SK-N-SH (cell line): ENCODE data around the gene ASAP2. TPM values are rescaled to one million over a fixed set of nuclear protein-coding genes. Genes with fewer than 3 reads are reported as not detected.

ENCODE experiments used
- CTCF ChIA-PET: fragments of 300-600, 350-600 bp; formaldehyde crosslinking; extraction: SDS; loops from one replicate; lab custom pipeline; 2021; lab: Yijun Ruan, JAX
- POLR2A ChIA-PET: fragments of 350-600 bp; sonication (Branson Sonifier 250); formaldehyde crosslinking; extraction: SDS; loops from one replicate; lab custom pipeline; 2020; ENCODE audit warnings: antibody characterized with exemption, inconsistent platforms; lab: Yijun Ruan, JAX
- DNase-seq: peaks from one replicate; pipeline ENCODE4 v3.0.0; 2012
- H2AFZ ChIP-seq: fragments of 200-600 bp; sonication (generic); 2 replicates; pipeline ENCODE4 v1.8.1; 2016; ENCODE audit warnings: antibody characterized with exemption, mild to moderate bottlenecking, low read depth
- H3F3A ChIP-seq: fragments of 200-600 bp; sonication (generic); replicated peaks from 2 replicates; pipeline ENCODE3; 2016; ENCODE audit warnings: antibody characterized with exemption, mild to moderate bottlenecking; ENCODE audit not compliant: insufficient read depth
- H3K27ac ChIP-seq, 2 experiments: fragments of 200-500 bp in 1 of 2; fragments of 200-600 bp in 1 of 2; sonication (Bioruptor generic) in 1 of 2; sonication (generic), shearing (Covaris generic) in 1 of 2; 2 replicates each; pipeline versions ENCODE4 v1.5.1 to v1.6.1; 2014 to 2016; ENCODE audit warnings: low read depth in 2 of 2, inconsistent platforms in 1 of 2, low read length in 1 of 2, mild to moderate bottlenecking in 1 of 2, mixed read lengths in 1 of 2
- H3K27me3 ChIP-seq: fragments of 200-600 bp; sonication (generic), shearing (Covaris generic); 2 replicates; pipeline ENCODE4 v1.6.1; 2016; ENCODE audit warnings: mixed run types; ENCODE audit not compliant: insufficient read depth
- H3K36me3 ChIP-seq, 2 experiments: fragments of 200-500 bp in 1 of 2; fragments of 200-600 bp in 1 of 2; sonication (Bioruptor generic) in 1 of 2; sonication (generic) in 1 of 2; replicated peaks in 1 of 2; 2 replicates each; pipeline versions ENCODE3 to v1.5.1; 2014 to 2016; ENCODE audit warnings: low read length in 1 of 2, mild to moderate bottlenecking in 1 of 2; ENCODE audit not compliant: insufficient read depth in 2 of 2, control insufficient read depth in 1 of 2
- H3K4me1 ChIP-seq, 2 experiments: fragments of 200-500 bp in 1 of 2; fragments of 200-600 bp in 1 of 2; sonication (Bioruptor generic) in 1 of 2; sonication (generic), shearing (Covaris generic) in 1 of 2; 2 replicates each; pipeline versions ENCODE4 v1.5.1 to v1.6.1; 2014 to 2016; ENCODE audit warnings: low read depth in 1 of 2, low read length in 1 of 2, mixed run types in 1 of 2; ENCODE audit not compliant: insufficient read depth in 2 of 2, control insufficient read depth in 1 of 2
- H3K4me2 ChIP-seq: fragments of 200-600 bp; sonication (generic), shearing (Covaris generic); 2 replicates; pipeline ENCODE4 v1.6.1; 2017; ENCODE audit warnings: mixed run types
- H3K4me3 ChIP-seq, 2 experiments: fragments of 200-500 bp in 1 of 2; fragments of 200-600 bp in 1 of 2; sonication (Bioruptor generic) in 1 of 2; sonication (generic), shearing (Covaris generic) in 1 of 2; 2 replicates each; pipeline versions ENCODE4 v1.5.1 to v1.8.1; 2014 to 2016; ENCODE audit warnings: low read depth in 2 of 2, inconsistent platforms in 1 of 2, low read length in 1 of 2, mild to moderate bottlenecking in 1 of 2, mixed read lengths in 1 of 2, moderate library complexity in 1 of 2
- H3K79me2 ChIP-seq: fragments of 200-600 bp; sonication (generic); 2 replicates; pipeline ENCODE4 v1.8.1; 2017; ENCODE audit warnings: mild to moderate bottlenecking; ENCODE audit not compliant: insufficient read depth
- H3K9ac ChIP-seq: fragments of 200-600 bp; sonication (generic); 2 replicates; pipeline ENCODE4 v1.6.1; 2017; ENCODE audit warnings: mixed run types
- H3K9me2 ChIP-seq: fragments of 200-600 bp; sonication (generic); 2 replicates; pipeline ENCODE4 v1.6.1; 2017; ENCODE audit warnings: mixed run types
- H3K9me3 ChIP-seq: fragments of 200-600 bp; sonication (generic); 2 replicates; pipeline ENCODE4 v1.6.1; 2017; ENCODE audit warnings: mixed run types, mild to moderate bottlenecking, moderate library complexity
- H4K20me1 ChIP-seq: fragments of 200-600 bp; sonication (generic); 2 replicates; pipeline ENCODE4 v1.6.1; 2017; ENCODE audit warnings: mild to moderate bottlenecking, mixed run types; ENCODE audit not compliant: insufficient read depth
- FOXM1 ChIP-seq: IDR thresholded peaks from 2 replicates; pipeline ENCODE4 v1.4.0; 2012; ENCODE audit warnings: low read depth, mild to moderate bottlenecking
- GATA2 ChIP-seq: sonication (generic); formaldehyde crosslinking; IDR thresholded peaks from 2 replicates; pipeline ENCODE4 v1.5.0; 2020; ENCODE audit warnings: mild to moderate bottlenecking, missing genetic modification reagents
- JUND ChIP-seq: IDR thresholded peaks from 2 replicates; pipeline ENCODE4 v1.4.0; 2012
- MXI1 ChIP-seq: IDR thresholded peaks from 2 replicates; pipeline ENCODE4 v1.6.1; 2012; ENCODE audit warnings: mild to moderate bottlenecking, low read depth, low read length, improper control_type of control experiment
- NRF1 ChIP-seq: IDR thresholded peaks from 2 replicates; pipeline ENCODE4 v1.6.1; 2012; ENCODE audit warnings: low read depth, mild to moderate bottlenecking, low read length
- RCOR1 ChIP-seq: fragments of 150-350 bp; IDR thresholded peaks from 2 replicates; pipeline ENCODE4 v1.6.1; 2017; ENCODE audit warnings: antibody characterized with exemption, low read length
- RXRA ChIP-seq: IDR thresholded peaks from 2 replicates; pipeline ENCODE4 v1.4.0; 2012; ENCODE audit warnings: low read depth, mild to moderate bottlenecking, borderline replicate concordance
- TEAD4 ChIP-seq: IDR thresholded peaks from 2 replicates; pipeline ENCODE4 v1.4.0; 2012; ENCODE audit warnings: mild to moderate bottlenecking, borderline replicate concordance; ENCODE audit not compliant: insufficient read depth
- WGBS: methylation state at CpG from one replicate; pipeline ENCODE4 v1.1.6; 2017; ENCODE audit warnings: low lambda C conversion rate; 5-methylcytosine and 5-hydroxymethylcytosine counted together
- polyA plus RNA-seq, 3 experiments: library from polyadenylated mRNA; depleted of rRNA; stranded (reverse); fragments of >200 nt; gene quantifications; 2 replicates each; pipeline ENCODE4 v1.2.3, GENCODE V29; 2012
- TF ChIP-seq, protein P1 (sequence below): fragments of 200-600 bp; sonication (generic); IDR thresholded peaks from 2 replicates; pipeline ENCODE4 v1.6.1; 2017; ENCODE audit warnings: antibody characterized with exemption, mild to moderate bottlenecking, moderate library complexity
- TF ChIP-seq, protein P2 (sequence below): fragments of 150-350 bp; IDR thresholded peaks from 2 replicates; pipeline ENCODE4 v1.6.1; 2017; ENCODE audit warnings: antibody characterized with exemption, low read length, low read depth, borderline replicate concordance
- TF ChIP-seq, protein P3 (sequence below): IDR thresholded peaks from 2 replicates; pipeline ENCODE4 v1.4.0; 2012; ENCODE audit warnings: low read depth, borderline replicate concordance
- TF ChIP-seq, protein P4 (sequence below): IDR thresholded peaks from 2 replicates; pipeline ENCODE4 v1.4.0; 2012; ENCODE audit warnings: low read depth
- TF ChIP-seq, protein P5 (sequence below): IDR thresholded peaks from 2 replicates; pipeline ENCODE4; 2012

The ASAP2 gene
- polyA plus RNA-seq, 1 of the 3 experiments (the other 2 are of a cell fraction), result 37.9 TPM

DNA sequence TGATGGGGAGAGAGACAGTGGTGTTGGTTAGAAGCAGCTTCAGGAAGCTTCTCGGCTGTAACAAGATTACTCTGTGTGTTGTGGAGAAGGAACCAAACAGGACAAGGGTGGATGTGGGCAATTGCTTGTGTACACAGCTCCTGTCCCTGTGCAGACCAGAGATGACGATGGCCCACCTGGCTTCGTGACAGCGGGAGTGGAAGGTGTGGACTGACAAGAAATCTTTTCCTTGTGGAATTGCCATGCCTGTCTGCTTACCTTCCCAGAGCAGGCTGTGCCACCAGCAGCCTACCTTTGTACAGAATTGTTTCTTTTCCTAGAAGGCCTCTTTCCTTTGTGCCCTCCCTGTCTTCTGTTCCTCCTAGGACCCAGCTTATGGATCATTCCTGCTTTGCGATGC, 122.9 kb downstream of the ASAP2 start:
- TF ChIP-seq, protein P1, sequence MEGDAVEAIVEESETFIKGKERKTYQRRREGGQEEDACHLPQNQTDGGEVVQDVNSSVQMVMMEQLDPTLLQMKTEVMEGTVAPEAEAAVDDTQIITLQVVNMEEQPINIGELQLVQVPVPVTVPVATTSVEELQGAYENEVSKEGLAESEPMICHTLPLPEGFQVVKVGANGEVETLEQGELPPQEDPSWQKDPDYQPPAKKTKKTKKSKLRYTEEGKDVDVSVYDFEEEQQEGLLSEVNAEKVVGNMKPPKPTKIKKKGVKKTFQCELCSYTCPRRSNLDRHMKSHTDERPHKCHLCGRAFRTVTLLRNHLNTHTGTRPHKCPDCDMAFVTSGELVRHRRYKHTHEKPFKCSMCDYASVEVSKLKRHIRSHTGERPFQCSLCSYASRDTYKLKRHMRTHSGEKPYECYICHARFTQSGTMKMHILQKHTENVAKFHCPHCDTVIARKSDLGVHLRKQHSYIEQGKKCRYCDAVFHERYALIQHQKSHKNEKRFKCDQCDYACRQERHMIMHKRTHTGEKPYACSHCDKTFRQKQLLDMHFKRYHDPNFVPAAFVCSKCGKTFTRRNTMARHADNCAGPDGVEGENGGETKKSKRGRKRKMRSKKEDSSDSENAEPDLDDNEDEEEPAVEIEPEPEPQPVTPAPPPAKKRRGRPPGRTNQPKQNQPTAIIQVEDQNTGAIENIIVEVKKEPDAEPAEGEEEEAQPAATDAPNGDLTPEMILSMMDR, result no peak
- no peak for TF ChIP-seq NRF1
- TF ChIP-seq RXRA, result no peak
- TF ChIP-seq FOXM1, result no peak
- TF ChIP-seq, protein P2, sequence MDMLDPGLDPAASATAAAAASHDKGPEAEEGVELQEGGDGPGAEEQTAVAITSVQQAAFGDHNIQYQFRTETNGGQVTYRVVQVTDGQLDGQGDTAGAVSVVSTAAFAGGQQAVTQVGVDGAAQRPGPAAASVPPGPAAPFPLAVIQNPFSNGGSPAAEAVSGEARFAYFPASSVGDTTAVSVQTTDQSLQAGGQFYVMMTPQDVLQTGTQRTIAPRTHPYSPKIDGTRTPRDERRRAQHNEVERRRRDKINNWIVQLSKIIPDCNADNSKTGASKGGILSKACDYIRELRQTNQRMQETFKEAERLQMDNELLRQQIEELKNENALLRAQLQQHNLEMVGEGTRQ, result no peak
- TF ChIP-seq, protein P3, sequence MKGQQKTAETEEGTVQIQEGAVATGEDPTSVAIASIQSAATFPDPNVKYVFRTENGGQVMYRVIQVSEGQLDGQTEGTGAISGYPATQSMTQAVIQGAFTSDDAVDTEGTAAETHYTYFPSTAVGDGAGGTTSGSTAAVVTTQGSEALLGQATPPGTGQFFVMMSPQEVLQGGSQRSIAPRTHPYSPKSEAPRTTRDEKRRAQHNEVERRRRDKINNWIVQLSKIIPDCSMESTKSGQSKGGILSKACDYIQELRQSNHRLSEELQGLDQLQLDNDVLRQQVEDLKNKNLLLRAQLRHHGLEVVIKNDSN, result no peak
- TF ChIP-seq, protein P4, sequence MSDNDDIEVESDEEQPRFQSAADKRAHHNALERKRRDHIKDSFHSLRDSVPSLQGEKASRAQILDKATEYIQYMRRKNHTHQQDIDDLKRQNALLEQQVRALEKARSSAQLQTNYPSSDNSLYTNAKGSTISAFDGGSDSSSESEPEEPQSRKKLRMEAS, result no peak
- no peak for TF ChIP-seq RCOR1
- no peak for TF ChIP-seq GATA2 (CRISPR knock-in tag)
- no peak for TF ChIP-seq JUND
- TF ChIP-seq, protein P5, sequence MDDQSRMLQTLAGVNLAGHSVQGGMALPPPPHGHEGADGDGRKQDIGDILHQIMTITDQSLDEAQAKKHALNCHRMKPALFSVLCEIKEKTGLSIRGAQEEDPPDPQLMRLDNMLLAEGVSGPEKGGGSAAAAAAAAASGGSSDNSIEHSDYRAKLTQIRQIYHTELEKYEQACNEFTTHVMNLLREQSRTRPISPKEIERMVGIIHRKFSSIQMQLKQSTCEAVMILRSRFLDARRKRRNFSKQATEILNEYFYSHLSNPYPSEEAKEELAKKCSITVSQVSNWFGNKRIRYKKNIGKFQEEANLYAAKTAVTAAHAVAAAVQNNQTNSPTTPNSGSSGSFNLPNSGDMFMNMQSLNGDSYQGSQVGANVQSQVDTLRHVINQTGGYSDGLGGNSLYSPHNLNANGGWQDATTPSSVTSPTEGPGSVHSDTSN, result no peak
- no peak for TF ChIP-seq TEAD4
- no peak for TF ChIP-seq MXI1

More for the DNA sequence above, 122.9 kb downstream of the ASAP2 start:
- WGBS, result 92% methylated on average over 5 of the region's 5 CpGs
- no peak for DNase-seq
- H3K4me1 ChIP-seq, result peaks cover 15% of the 10 kb centered on the region in 2 experiments
- no peak overlapping the region for H3K4me3 ChIP-seq
- CTCF ChIA-PET, result interaction anchor here (1.0 to 1.1 kb wide), 2 partner anchors 13 to 121 kb away, joined by 3 read pairs; no protein-coding TSS in a partner anchor
- H3K79me2 ChIP-seq, result peaks cover 31% of the 10 kb centered on the region
- no peaks in the 10 kb centered on the region for H3K27me3 ChIP-seq
- no peaks in the 10 kb centered on the region for H4K20me1 ChIP-seq
- no peak overlapping the region for H2AFZ ChIP-seq
- H3F3A ChIP-seq, result peaks cover 27% of the 10 kb centered on the region
- POLR2A ChIA-PET, result no interaction called here
- peak overlapping the region in 1 of 2 experiments; percentile 6; a peak in 1 of 4 replicates for H3K27ac ChIP-seq
- H3K9ac ChIP-seq, result no peak overlapping the region
- H3K4me2 ChIP-seq, result no peak overlapping the region
- H3K9me2 ChIP-seq, result no peaks in the 10 kb centered on the region
- H3K9me3 ChIP-seq, result no peaks in the 10 kb centered on the region
- peaks cover 59 to 76% of the 10 kb centered on the region in 2 experiments for H3K36me3 ChIP-seq
